ENCODE data around the gene SNAP29.

Gene SNAP29

GRCh38 chr22:20940186-20940651 is 81.4 kb downstream of the SNAP29 start:
- Mint-ChIP-seq H3K27ac (peak overlapping the region; percentile 5), H3K27me3 (no peaks in the 10 kb centered on the region), H3K4me1 (ENCODE audit: low read depth in 2 of 2) (peaks cover 51 to 78% of the 10 kb centered on the region in 2 donors), H3K9me3 (no peaks in the 10 kb centered on the region), H3K4me3 (peak overlapping the region; percentile 34 to 59), H3K36me3 (ENCODE audit: insufficient read depth) (peaks cover 42% of the 10 kb centered on the region)
- ATAC-seq (replicated peaks) (no peak), DNase-seq (no peak)
